8988T (cell line): ENCODE measurements around the gene TCEAL2.
"Not testable (repeated sequence)": the region's sequence is repeated elsewhere in the genome, so short reads cannot be mapped to it uniquely, and the experiment has no call there.

ENCODE experiments used
- DNase-seq: peaks from one replicate; pipeline ENCODE4 v3.0.0; 2011

TCEAL2 gene

GRCh38 chrX:102125436-102125835 lies at the start of gene TCEAL2:
TSS of gene TCEAL2 (plus strand) at chrX:102125679. CDS start at chrX:102126831, 1,152 bp downstream.
- DNase-seq = not testable (repeated sequence)

GRCh38 chrX:102077426-102077825 lies 48.1 kb upstream of the TCEAL2 start:
- no peak for DNase-seq

GRCh38 chrX:102085706-102086105 lies 39.8 kb upstream of the TCEAL2 start:
- DNase-seq = no peak

GRCh38 chrX:102113367-102113766 lies 12.1 kb upstream of the TCEAL2 start:
- DNase-seq = no peak

GRCh38 chrX:102115748-102116147 lies 9.7 kb upstream of the TCEAL2 start:
- DNase-seq = no peak

- DNase-seq = not testable (repeated sequence)
Measured at GRCh38 chrX:102125014-102125413, 465 bp upstream of the TCEAL2 start.

GRCh38 chrX:102126080-102126818 lies 770 bp downstream of the TCEAL2 start:
- DNase-seq = not testable (repeated sequence)

- DNase-seq = no peak
Measured at GRCh38 chrX:102126863-102127262, 1.4 kb downstream of the TCEAL2 start.

- DNase-seq = no peak
Measured at GRCh38 chrX:102129473-102129872, 4.0 kb downstream of the TCEAL2 start.

GRCh38 chrX:102138064-102138463 lies 12.6 kb downstream of the TCEAL2 start:
- no peak for DNase-seq

- DNase-seq = not testable (repeated sequence)
Measured at GRCh38 chrX:102140876-102141275, 15.4 kb downstream of the TCEAL2 start.

GRCh38 chrX:102141631-102142030 lies 16.2 kb downstream of the TCEAL2 start:
- DNase-seq = not testable (repeated sequence)

GRCh38 chrX:102142274-102142673 lies 16.8 kb downstream of the TCEAL2 start, which contains the start of gene TCEAL6:
TSS of gene TCEAL6 (minus strand) at chrX:102142481.
- not testable (repeated sequence) for DNase-seq

GRCh38 chrX:102154218-102154860 lies 28.9 kb downstream of the TCEAL2 start:
- no peak for DNase-seq

GRCh38 chrX:102154900-102155805 lies 29.7 kb downstream of the TCEAL2 start:
- no peak for DNase-seq

GRCh38 chrX:102155806-102156179 lies 30.3 kb downstream of the TCEAL2 start, which contains the start of gene BEX5:
TSS of gene BEX5 (minus strand) at chrX:102155977. CDS start at chrX:102154265, 1,712 bp downstream.
- no peak for DNase-seq
